SKM-1 (cell line): ENCODE data around the gene SEC14L1.
"Not testable (repeated sequence)": the region's sequence is repeated elsewhere in the genome, so short reads cannot be mapped to it uniquely, and the experiment has no call there.

Source experiments
- DNase-seq: peaks from one replicate; lab custom pipeline; 2025; ENCODE audit not compliant: unreplicated experiment; lab: John Stamatoyannopoulos, UW

The SEC14L1 gene

DNA sequence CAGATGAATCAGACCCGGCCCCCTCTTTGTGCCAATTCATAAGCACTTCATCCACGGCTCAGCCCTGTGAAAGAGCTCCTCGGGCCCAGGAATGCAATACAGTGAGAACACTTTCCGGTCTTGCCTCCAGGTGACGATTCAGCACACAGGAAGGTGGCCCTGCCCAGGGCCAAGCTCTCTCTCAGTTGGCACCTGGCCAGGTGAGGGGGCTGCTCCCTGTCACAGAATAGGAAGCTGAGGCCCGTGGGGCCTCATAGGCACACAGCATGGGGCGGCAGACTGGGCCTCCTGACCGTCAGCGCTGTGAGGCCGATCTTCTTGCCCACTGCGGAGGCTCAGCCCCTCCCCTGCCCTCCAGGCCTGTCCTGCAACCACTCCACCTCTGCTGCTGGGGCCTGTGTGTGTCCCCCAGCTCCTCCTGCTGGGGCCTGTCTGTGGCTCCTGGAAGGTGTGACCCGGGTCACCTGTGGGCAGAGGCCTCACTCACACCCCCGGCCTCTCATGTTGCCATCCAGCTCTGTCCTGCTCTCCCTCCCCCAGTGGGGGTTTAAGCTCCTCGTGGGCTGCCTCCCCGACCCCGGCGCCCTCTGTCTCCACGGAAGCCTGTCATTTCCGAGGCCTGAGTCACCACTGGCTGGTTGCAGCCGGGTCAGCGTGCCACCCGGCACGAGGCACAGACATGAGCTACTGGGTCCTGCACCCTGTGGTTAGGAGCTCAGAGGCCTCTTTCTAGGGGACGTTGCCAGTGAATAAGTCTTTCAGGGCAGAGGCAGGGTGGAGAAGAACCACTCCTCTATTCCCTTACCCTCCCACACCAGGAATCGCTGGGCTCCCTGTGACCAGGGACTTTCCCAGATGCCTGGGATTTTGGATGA is 114.4 kb downstream of the SEC14L1 start:
- DNase-seq: no peak

DNA sequence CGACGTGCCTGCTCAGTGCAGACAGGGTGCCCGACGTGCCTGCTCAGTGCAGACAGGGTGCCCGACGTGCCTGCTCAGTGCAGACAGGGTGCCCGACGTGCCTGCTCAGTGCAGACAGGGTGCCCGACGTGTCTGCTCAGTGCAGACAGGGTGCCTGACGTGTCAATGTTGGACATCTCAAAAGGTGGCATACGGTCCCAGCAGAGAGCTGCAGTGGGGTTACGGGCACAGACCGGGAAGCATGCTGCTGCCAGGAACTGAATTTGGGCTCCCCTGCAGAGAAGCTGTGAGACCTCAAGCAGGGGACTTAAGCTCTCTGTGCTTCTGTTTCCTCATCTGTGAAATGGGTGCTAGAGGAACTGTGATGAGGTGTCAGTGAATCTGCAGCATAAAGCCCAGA is 115.2 kb downstream of the SEC14L1 start:
- not testable (repeated sequence) for DNase-seq

DNA sequence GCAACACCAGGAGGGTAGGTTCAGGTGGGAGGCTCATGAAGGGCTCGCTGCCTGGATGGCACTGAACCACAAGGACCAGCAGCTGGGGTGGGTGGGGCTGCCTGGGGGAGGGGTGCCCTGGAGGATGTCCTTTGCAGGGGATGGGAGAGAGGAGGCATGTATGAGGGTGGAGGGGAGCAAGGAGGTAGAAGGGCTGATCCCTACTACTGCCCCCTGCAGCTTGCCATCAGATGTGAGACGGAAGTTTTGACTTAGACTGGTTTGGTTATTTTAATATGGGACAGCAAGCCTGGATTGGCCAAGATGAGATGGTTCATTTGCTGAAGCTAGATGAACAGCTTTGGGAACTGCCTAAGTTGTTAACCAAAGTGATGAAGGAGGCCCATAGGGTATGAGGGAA is 115.9 kb downstream of the SEC14L1 start:
- DNase-seq: no peak

DNA sequence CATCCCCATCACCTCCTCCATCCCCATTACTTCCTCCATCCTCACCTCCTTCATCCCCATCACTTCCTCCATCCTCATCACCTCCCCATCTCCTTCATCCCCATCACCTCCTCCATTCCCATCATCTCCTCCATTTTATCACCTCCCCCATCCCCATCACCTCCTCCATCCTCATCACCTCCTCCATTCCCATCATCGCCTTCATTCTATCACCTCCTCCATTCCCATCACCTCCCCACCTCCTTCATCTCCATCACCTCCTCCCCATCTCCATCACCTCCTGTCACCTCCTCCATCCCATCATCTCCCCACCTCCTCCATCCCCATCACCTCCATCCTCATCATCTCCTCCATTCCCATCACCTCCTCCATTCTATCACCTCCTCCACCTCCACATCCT is 116.4 kb downstream of the SEC14L1 start:
- no peak for DNase-seq

DNA sequence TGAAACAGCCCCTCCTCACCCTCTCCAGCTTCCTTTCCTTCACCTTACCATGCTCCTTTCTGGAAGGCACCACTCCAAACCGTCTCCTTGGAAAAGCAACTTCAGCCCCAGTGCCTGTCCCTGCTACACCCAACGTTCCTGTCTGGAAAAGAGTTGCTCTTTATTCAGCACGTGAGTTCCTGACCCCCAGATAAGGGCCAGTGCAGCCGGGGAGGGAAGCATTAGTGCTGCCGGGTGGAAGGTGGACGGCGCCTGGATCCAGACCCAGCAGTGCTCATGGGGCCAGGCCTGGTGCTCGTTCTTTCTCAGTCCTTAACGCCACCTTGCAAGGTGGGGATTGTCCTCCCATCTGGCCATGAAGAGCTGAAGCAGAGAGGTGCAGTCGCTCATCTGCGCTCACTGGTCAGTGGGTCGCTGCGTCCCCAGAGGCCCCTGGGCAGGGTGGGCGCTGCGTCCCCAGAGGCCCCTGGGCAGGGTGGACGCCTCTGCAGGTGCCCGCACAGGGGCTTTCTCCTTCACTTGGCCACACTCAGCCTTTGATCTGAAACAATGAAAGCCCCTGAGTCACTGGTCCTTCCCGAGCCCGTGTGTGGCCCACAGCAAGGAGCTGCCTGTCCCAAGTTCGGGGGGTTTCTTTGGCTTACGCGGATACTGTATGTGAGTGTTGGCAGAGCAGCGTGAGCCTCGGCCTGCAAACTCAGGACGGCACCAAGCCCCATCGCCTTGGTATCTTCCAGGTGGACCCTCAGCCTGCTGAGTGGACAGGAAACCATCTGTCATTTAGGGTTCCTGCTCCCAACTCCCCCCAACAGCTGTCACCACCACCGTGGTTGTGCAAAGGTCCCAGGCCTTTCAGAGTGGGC is 117.1 kb downstream of the SEC14L1 start:
- no peak for DNase-seq

DNA sequence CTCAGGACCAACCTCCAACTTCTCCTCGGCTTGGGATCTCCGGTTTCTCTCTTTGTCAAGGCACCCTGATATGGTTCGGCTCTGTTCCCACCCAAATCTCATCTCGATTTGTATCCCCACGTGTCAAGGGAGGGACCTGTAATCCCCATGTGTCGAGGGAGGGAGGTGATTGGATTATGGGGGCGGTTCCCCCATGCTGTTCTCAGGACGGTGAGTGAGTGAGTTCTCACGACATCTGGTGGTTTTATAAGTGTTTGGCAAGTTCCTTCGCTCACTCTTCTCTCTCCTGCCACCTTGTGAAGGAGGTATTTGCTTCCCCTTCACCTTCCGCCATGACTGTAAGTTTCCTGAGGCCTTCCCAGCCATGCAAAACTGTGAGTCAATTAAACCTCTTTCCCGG is 117.9 kb downstream of the SEC14L1 start:
- DNase-seq: no peak

DNA sequence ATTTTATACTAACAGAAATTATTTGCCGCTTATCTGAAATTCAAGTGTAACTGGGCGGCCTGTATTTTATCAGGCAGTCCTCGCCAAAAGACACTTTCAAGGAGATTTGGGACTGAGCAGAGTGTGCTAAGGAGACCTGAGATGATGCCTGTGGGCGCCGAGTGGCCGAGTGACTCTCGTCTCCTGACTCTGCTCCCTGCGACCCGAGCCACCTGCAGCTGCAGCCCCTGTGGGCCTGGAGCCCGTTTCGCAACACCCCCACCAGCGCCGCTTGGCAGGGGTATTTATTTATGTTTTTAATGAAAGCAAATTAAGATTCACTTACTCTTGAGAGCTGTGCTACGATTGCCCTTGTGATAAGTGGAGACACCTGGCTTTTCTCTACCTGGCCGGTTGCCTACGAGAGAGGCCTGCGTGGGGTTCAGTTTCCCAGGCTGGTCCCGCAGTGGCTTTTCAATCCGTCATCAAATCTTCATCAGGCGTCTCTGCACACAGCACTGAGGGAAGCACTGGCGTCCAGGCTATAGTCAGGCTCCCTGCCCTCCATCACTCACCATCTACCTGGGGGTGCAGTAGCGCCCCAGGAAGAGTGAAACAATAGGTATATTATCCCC is 124.0 kb downstream of the SEC14L1 start:
- no peak for DNase-seq

DNA sequence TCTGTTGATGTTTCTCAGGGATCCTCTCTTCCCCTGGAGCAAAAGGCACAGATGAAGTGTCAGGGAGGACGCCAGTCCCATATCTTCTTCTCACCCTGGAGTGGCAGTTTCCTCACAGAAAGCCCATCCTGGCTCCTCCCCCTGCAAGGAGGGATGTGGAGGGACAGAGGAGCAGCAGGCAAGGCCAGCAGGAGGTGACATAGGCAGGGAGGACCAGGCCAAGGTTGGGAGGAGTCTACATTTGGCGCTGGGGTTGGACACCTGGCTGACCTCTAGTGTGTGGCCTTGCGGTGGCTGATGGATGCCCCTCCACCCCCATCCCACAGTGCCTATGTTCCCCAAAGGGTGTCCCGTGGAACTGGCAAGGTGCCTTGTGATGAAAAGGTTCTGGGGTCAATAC is 125.4 kb downstream of the SEC14L1 start:
- no peak for DNase-seq
